GM12878 (cell line): ENCODE results near the gene SPRN.

ENCODE experiments used
- ATF7 ChIP-seq: fragments of 450-650 bp; IDR thresholded peaks from 2 replicates; pipeline ENCODE4 v1.6.1; 2016; ENCODE audit warnings: low read depth, mild to moderate bottlenecking
- CEBPZ ChIP-seq: fragments of 150-350 bp; IDR thresholded peaks from 2 replicates; pipeline ENCODE4 v1.6.1; 2016; ENCODE audit warnings: low read depth, low read length
- CHD1 ChIP-seq: IDR thresholded peaks from 2 replicates; pipeline ENCODE4 v1.6.1; 2012; ENCODE audit warnings: low read depth, low read length, improper control_type of control experiment
- CTCF ChIP-seq, 3 experiments: IDR thresholded peaks in 2 of 3; conservative IDR thresholded peaks in 1 of 3; 2 replicates each; pipeline ENCODE4 v1.5.1; 2011; ENCODE audit warnings: low read depth in 3 of 3, low read length in 3 of 3, mild to moderate bottlenecking in 3 of 3, control low read depth in 2 of 3, moderate library complexity in 2 of 3, inconsistent platforms in 1 of 3, mixed read lengths in 1 of 3; ENCODE audit not compliant: control insufficient read depth in 2 of 3, insufficient read depth in 1 of 3; ENCODE audit errors: extremely low read depth in 1 of 3
- E2F4 ChIP-seq: IDR thresholded peaks from 2 replicates; pipeline ENCODE4 v1.6.1; 2012; ENCODE audit warnings: low read depth, low read length, improper control_type of control experiment
- E4F1 ChIP-seq: fragments of 450-650 bp; IDR thresholded peaks from 2 replicates; pipeline ENCODE4 v1.6.1; 2018; ENCODE audit warnings: borderline replicate concordance, mild to moderate bottlenecking; ENCODE audit not compliant: partially characterized antibody
- MYC ChIP-seq: IDR thresholded peaks from 2 replicates; pipeline ENCODE4 v1.6.1; 2011; ENCODE audit warnings: mild to moderate bottlenecking, low read length, moderate library complexity, inconsistent platforms; ENCODE audit not compliant: insufficient read depth, insufficient replicate concordance, insufficient read length, severe bottlenecking
- PAX8 ChIP-seq: fragments of 450-650 bp; IDR thresholded peaks from 2 replicates; pipeline ENCODE4 v1.6.1; 2017; ENCODE audit warnings: mild to moderate bottlenecking, moderate library complexity
- POLR2A ChIP-seq: IDR thresholded peaks from 2 replicates; pipeline ENCODE4 v1.6.1; 2011; ENCODE audit warnings: low read depth, mild to moderate bottlenecking, low read length
- POLR2AphosphoS5 ChIP-seq: IDR thresholded peaks from 2 replicates; pipeline ENCODE4 v1.6.1; 2011; ENCODE audit warnings: mild to moderate bottlenecking, low read length, inconsistent platforms
- RBBP5 ChIP-seq: fragments of 200-600 bp; sonication (generic); conservative IDR thresholded peaks from 2 replicates; pipeline ENCODE4 v1.6.1; 2016
- SPI1 ChIP-seq: IDR thresholded peaks from 2 replicates; pipeline ENCODE4 v1.6.1; 2011; ENCODE audit warnings: low read depth, mild to moderate bottlenecking, low read length, moderate library complexity, borderline replicate concordance; ENCODE audit not compliant: insufficient read depth
- ZNF592 ChIP-seq: fragments of 450-650 bp; IDR thresholded peaks from 2 replicates; pipeline ENCODE4 v1.6.1; 2017; ENCODE audit warnings: mild to moderate bottlenecking, moderate library complexity

- TF ChIP-seq SPI1 (no peak), CTCF (IDR thresholded peaks at IDR 0.05 in 2 of 3, conservative IDR thresholded peaks at IDR 0.05 in 1 of 3; ENCODE audit: control insufficient read depth in 2 of 3, extremely low read depth in 1 of 3, insufficient read depth in 1 of 3, low read depth in 3 of 3, low read length in 3 of 3) (no peak), E2F4 (no peak), POLR2A (no peak), MYC (no peak), E4F1 (no peak), CEBPZ (no peak), RBBP5 (no peak), POLR2AphosphoS5 (no peak), ZNF592 (no peak), PAX8 (no peak), ATF7 (no peak), CHD1 (no peak)
Measured at GRCh38 chr10:133385214-133385613, 39.2 kb downstream of the SPRN start.
